ENCODE measurements around the gene PKIG. TPM values are rescaled to one million over a fixed set of nuclear protein-coding genes. Genes with fewer than 3 reads are reported as not detected.

The PKIG gene
- total and polyA plus RNA-seq, 10 of the 15 experiments (the other 5 are each of a cell fraction or from before 2014, with no cell fraction given): 5.7 to 82.3 (median 39.7) TPM

DNA sequence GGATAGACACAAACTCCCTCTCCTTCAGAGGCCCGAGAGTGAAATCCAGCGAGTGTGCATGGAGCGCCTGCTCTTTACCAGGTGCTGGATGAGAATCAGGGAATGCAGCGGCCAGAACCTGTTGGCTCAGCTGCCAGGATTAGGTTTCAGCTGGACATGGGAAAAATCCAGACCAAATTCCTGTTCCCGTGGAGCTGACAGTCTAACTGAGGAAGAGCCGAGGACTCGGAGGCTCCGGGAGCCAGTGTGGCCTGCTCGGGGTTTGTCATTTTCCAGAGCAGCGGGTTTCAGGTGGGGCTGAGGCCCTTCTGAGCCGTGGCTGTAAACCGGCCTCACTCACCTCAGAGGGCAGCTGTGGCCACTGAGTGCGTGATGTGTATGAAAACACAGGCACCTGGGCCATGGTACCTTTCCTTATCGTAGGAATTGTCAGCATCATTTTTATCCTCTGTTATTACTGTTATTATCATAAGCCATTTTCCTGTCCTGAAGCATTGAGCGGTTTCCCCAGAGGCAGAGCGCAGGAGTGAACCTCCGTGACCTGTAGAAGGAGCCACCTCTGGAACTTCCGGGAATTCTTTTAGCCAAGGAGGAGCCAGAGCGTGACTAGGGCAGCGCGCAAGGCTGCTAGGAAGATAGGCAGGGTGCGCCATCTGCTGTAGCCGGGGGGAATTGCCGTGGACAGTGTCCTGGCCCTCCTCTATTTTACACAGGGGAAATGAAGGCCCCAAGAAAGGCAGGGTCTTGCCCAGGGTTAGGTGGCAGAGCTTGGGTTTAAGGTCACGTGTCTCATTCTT lies 27.3 kb downstream of the PKIG start (continued):
- TF ChIP-seq, protein P1, sequence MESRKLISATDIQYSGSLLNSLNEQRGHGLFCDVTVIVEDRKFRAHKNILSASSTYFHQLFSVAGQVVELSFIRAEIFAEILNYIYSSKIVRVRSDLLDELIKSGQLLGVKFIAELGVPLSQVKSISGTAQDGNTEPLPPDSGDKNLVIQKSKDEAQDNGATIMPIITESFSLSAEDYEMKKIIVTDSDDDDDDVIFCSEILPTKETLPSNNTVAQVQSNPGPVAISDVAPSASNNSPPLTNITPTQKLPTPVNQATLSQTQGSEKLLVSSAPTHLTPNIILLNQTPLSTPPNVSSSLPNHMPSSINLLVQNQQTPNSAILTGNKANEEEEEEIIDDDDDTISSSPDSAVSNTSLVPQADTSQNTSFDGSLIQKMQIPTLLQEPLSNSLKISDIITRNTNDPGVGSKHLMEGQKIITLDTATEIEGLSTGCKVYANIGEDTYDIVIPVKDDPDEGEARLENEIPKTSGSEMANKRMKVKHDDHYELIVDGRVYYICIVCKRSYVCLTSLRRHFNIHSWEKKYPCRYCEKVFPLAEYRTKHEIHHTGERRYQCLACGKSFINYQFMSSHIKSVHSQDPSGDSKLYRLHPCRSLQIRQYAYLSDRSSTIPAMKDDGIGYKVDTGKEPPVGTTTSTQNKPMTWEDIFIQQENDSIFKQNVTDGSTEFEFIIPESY (IDR thresholded peaks at IDR 0.05): no peak
- TF ChIP-seq ZNF274 (IDR thresholded peaks at IDR 0.05; ENCODE audit: insufficient read depth, insufficient read length) (no peak), TARDBP (IDR thresholded peaks at IDR 0.05; ENCODE audit: borderline replicate concordance) (no peak), ZNF384 (IDR thresholded peaks at IDR 0.05; ENCODE audit: borderline replicate concordance, low read depth, low read length) (no peak), BMI1 (IDR thresholded peaks at IDR 0.05; ENCODE audit: borderline replicate concordance) (no peak), ZZZ3 (IDR thresholded peaks at IDR 0.05; ENCODE audit: control insufficient read depth, insufficient read length, low read depth) (no peak), SIN3A (IDR thresholded peaks at IDR 0.05; ENCODE audit: low read depth, low read length) (no peak), POLR2A (IDR thresholded peaks at IDR 0.05; ENCODE audit: low read depth, low read length) (no peak), EGR1 (IDR thresholded peaks at IDR 0.05; ENCODE audit: borderline replicate concordance in 1 of 2, low read depth in 2 of 2, low read length in 2 of 2) (no peak), WRNIP1 (IDR thresholded peaks at IDR 0.05; ENCODE audit: borderline replicate concordance, low read depth, low read length) (no peak), RAD51 (IDR thresholded peaks at IDR 0.05) (peak; percentile 42; the same call in 1 of the 2 replicates), MEF2A (IDR thresholded peaks at IDR 0.05; ENCODE audit: insufficient read depth, low read depth, low read length) (0 out of 2 replicates have a peak, but pooled peaks have one; percentile 38), TAF1 (IDR thresholded peaks at IDR 0.05; ENCODE audit: borderline replicate concordance, low read depth, low read length) (no peak), SREBF1 (IDR thresholded peaks at IDR 0.05; ENCODE audit: low read length) (no peak)
- TF ChIP-seq, protein P2, sequence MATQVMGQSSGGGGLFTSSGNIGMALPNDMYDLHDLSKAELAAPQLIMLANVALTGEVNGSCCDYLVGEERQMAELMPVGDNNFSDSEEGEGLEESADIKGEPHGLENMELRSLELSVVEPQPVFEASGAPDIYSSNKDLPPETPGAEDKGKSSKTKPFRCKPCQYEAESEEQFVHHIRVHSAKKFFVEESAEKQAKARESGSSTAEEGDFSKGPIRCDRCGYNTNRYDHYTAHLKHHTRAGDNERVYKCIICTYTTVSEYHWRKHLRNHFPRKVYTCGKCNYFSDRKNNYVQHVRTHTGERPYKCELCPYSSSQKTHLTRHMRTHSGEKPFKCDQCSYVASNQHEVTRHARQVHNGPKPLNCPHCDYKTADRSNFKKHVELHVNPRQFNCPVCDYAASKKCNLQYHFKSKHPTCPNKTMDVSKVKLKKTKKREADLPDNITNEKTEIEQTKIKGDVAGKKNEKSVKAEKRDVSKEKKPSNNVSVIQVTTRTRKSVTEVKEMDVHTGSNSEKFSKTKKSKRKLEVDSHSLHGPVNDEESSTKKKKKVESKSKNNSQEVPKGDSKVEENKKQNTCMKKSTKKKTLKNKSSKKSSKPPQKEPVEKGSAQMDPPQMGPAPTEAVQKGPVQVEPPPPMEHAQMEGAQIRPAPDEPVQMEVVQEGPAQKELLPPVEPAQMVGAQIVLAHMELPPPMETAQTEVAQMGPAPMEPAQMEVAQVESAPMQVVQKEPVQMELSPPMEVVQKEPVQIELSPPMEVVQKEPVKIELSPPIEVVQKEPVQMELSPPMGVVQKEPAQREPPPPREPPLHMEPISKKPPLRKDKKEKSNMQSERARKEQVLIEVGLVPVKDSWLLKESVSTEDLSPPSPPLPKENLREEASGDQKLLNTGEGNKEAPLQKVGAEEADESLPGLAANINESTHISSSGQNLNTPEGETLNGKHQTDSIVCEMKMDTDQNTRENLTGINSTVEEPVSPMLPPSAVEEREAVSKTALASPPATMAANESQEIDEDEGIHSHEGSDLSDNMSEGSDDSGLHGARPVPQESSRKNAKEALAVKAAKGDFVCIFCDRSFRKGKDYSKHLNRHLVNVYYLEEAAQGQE (IDR thresholded peaks at IDR 0.05; ENCODE audit: low read depth, low read length): no peak
- TF ChIP-seq, protein P3, sequence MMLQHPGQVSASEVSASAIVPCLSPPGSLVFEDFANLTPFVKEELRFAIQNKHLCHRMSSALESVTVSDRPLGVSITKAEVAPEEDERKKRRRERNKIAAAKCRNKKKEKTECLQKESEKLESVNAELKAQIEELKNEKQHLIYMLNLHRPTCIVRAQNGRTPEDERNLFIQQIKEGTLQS (IDR thresholded peaks at IDR 0.05; ENCODE audit: borderline replicate concordance, extremely low read depth, low read depth, low read length): no peak; the same call in 1 of the 2 replicates
- TF ChIP-seq, protein P4, sequence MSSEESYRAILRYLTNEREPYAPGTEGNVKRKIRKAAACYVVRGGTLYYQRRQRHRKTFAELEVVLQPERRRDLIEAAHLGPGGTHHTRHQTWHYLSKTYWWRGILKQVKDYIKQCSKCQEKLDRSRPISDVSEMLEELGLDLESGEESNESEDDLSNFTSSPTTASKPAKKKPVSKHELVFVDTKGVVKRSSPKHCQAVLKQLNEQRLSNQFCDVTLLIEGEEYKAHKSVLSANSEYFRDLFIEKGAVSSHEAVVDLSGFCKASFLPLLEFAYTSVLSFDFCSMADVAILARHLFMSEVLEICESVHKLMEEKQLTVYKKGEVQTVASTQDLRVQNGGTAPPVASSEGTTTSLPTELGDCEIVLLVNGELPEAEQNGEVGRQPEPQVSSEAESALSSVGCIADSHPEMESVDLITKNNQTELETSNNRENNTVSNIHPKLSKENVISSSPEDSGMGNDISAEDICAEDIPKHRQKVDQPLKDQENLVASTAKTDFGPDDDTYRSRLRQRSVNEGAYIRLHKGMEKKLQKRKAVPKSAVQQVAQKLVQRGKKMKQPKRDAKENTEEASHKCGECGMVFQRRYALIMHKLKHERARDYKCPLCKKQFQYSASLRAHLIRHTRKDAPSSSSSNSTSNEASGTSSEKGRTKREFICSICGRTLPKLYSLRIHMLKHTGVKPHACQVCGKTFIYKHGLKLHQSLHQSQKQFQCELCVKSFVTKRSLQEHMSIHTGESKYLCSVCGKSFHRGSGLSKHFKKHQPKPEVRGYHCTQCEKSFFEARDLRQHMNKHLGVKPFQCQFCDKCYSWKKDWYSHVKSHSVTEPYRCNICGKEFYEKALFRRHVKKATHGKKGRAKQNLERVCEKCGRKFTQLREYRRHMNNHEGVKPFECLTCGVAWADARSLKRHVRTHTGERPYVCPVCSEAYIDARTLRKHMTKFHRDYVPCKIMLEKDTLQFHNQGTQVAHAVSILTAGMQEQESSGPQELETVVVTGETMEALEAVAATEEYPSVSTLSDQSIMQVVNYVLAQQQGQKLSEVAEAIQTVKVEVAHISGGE (CRISPR knock-in tag; IDR thresholded peaks at IDR 0.05): no peak
- TF ChIP-seq, protein P5, sequence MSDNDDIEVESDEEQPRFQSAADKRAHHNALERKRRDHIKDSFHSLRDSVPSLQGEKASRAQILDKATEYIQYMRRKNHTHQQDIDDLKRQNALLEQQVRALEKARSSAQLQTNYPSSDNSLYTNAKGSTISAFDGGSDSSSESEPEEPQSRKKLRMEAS (IDR thresholded peaks at IDR 0.05; ENCODE audit: low read depth, low read length): no peak
